HepG2 (cell line): ENCODE data around the gene COL2A1. TPM values are rescaled to one million over a fixed set of nuclear protein-coding genes. Genes with fewer than 3 reads are reported as not detected.

Experiments
- ARID4A ChIP-seq: sonication (generic); formaldehyde crosslinking; IDR thresholded peaks from 2 replicates; pipeline ENCODE4 v1.5.0; 2020; ENCODE audit warnings: mild to moderate bottlenecking, missing genetic modification reagents, borderline replicate concordance
- ELF4 ChIP-seq: sonication (generic); formaldehyde crosslinking; IDR thresholded peaks from 2 replicates; pipeline ENCODE4 v1.5.0; 2020; ENCODE audit warnings: missing genetic modification reagents, mild to moderate bottlenecking, moderate library complexity, borderline replicate concordance
- MYPOP ChIP-seq: sonication (generic); formaldehyde crosslinking; IDR thresholded peaks from 2 replicates; pipeline ENCODE4 v1.8.1; 2023; ENCODE audit warnings: mild to moderate bottlenecking, moderate library complexity, missing genetic modification reagents
- PAXIP1 ChIP-seq: sonication (generic); formaldehyde crosslinking; conservative IDR thresholded peaks from 2 replicates; pipeline ENCODE4 v1.4.0; 2020; ENCODE audit warnings: mild to moderate bottlenecking, missing genetic modification reagents, moderate library complexity
- PRDM4 ChIP-seq: sonication (generic); formaldehyde crosslinking; IDR thresholded peaks from 2 replicates; pipeline ENCODE4 v1.9.0; 2021; ENCODE audit warnings: missing genetic modification reagents, borderline replicate concordance
- REPIN1 ChIP-seq: sonication (generic); formaldehyde crosslinking; IDR thresholded peaks from 2 replicates; pipeline ENCODE4 v1.8.0; 2022; ENCODE audit warnings: missing genetic modification reagents, low read depth, mild to moderate bottlenecking, borderline replicate concordance
- THYN1 ChIP-seq: sonication (generic); formaldehyde crosslinking; IDR thresholded peaks from 2 replicates; pipeline ENCODE4 v1.8.1; 2023; ENCODE audit warnings: low read depth, mild to moderate bottlenecking, moderate library complexity, missing genetic modification reagents, borderline replicate concordance
- ZNF160 ChIP-seq: sonication (generic); formaldehyde crosslinking; IDR thresholded peaks from 2 replicates; pipeline ENCODE4 v1.8.0; 2022; ENCODE audit warnings: mild to moderate bottlenecking, inconsistent platforms, missing genetic modification reagents
- ZNF609 ChIP-seq: sonication (generic); formaldehyde crosslinking; IDR thresholded peaks from 2 replicates; pipeline ENCODE4 v1.4.0; 2020; ENCODE audit warnings: mild to moderate bottlenecking, missing genetic modification reagents, borderline replicate concordance
- polyA plus RNA-seq, 8 experiments: library from polyadenylated mRNA; depleted of rRNA in 3 of 8; stranded (reverse) in 7 of 8; unstranded in 1 of 8; fragments of >200 nt; fragmentation: Illumina TruSeq in 4 of 8; extraction: Trizol in 4 of 8; gene quantifications; 2 replicates each; pipeline versions ENCODE4 v1.2.1 to v1.2.3, GENCODE V29; 2011 to 2016; ENCODE audit warnings: low read depth in 4 of 8, missing spikeins in 1 of 8, mixed read lengths in 1 of 8; ENCODE audit not compliant: insufficient read depth in 1 of 8
- total RNA-seq, 5 experiments: library from RNA; depleted of rRNA; stranded (reverse); fragments of >200 nt; fragmentation: Illumina TruSeq; extraction: Trizol; gene quantifications; 2 replicates each; pipeline ENCODE4 v1.2.3, GENCODE V29; 2016; ENCODE audit warnings: low read depth in 1 of 5

The COL2A1 gene
- total and polyA plus RNA-seq, 2 of the 13 experiments (the other 11 are each of a cell fraction or from before 2014, with no cell fraction given), result 7.4 to 38.3 TPM

- TF ChIP-seq PRDM4 (no peak), ELF4 (CRISPR knock-in tag) (no peak; the same call in 1 of the 2 replicates), PAXIP1 (CRISPR knock-in tag) (peak; percentile 91), ARID4A (CRISPR knock-in tag) (peak; percentile 43; the same call in 1 of the 2 replicates), ZNF609 (CRISPR knock-in tag) (peak; percentile 71), MYPOP (CRISPR knock-in tag) (no peak), REPIN1 (CRISPR knock-in tag) (no peak), ZNF160 (CRISPR knock-in tag) (peak; percentile 44; the same call in 1 of the 2 replicates), THYN1 (CRISPR knock-in tag) (no peak)
Measured at GRCh38 chr12:47949441-47950341, 54.6 kb downstream of the COL2A1 start (continued).
